GM23338 (cell line): ENCODE results near the gene ZACN. TPM values are rescaled to one million over a fixed set of nuclear protein-coding genes. Genes with fewer than 3 reads are reported as not detected.

Source experiments
- ATAC-seq: fragments of 200-7000 bp; cut with Tn5 transposase; 3 replicates; pipeline ENCODE4 v1.9.1; 2020
- DNase-seq: peaks from one replicate; pipeline ENCODE4 v3.0.0-alpha.2; 2015; ENCODE audit warnings: low spot score
- H2AFZ ChIP-seq: fragments of 200-600 bp; sonication (generic); 2 replicates; pipeline ENCODE4 v1.8.0; 2016; ENCODE audit warnings: antibody characterized with exemption, mild to moderate bottlenecking, moderate library complexity
- H3F3A ChIP-seq: fragments of 200-600 bp; sonication (generic); replicated peaks from 2 replicates; pipeline ENCODE4 v1.8.0; 2017; ENCODE audit warnings: antibody characterized with exemption, mixed run types, low read depth
- H3K27ac ChIP-seq: fragments of 200-600 bp; sonication (generic); 2 replicates; pipeline ENCODE4 v1.6.1; 2016; ENCODE audit warnings: low read depth
- H3K27me3 ChIP-seq: fragments of 200-600 bp; sonication (generic); 2 replicates; pipeline ENCODE4 v1.8.0; 2016; ENCODE audit warnings: mild to moderate bottlenecking, mixed run types, moderate library complexity; ENCODE audit not compliant: insufficient read depth
- H3K36me3 ChIP-seq: fragments of 200-600 bp; sonication (generic); 2 replicates; pipeline ENCODE4 v1.8.0; 2016; ENCODE audit warnings: mild to moderate bottlenecking; ENCODE audit not compliant: insufficient read depth
- H3K4me1 ChIP-seq: fragments of 200-600 bp; sonication (generic); 2 replicates; pipeline ENCODE4 v1.8.0; 2016; ENCODE audit warnings: mild to moderate bottlenecking, moderate library complexity; ENCODE audit not compliant: insufficient read depth
- H3K4me2 ChIP-seq: fragments of 200-600 bp; sonication (generic); 2 replicates; pipeline ENCODE4 v1.7.1; 2017; ENCODE audit warnings: mixed run types
- H3K4me3 ChIP-seq: fragments of 200-600 bp; sonication (generic); 2 replicates; pipeline ENCODE4 v1.6.1; 2016; ENCODE audit warnings: mixed run types
- H3K79me2 ChIP-seq: fragments of 200-600 bp; sonication (generic); replicated peaks from 2 replicates; pipeline ENCODE4 v1.8.0; 2017; ENCODE audit warnings: mild to moderate bottlenecking; ENCODE audit not compliant: insufficient read depth
- H3K9me2 ChIP-seq: fragments of 200-600 bp; sonication (generic); 2 replicates; pipeline ENCODE4 v1.8.0; 2017; ENCODE audit not compliant: insufficient read depth
- H4K20me1 ChIP-seq: fragments of 200-600 bp; sonication (generic); replicated peaks from 2 replicates; pipeline ENCODE4 v1.8.0; 2017; ENCODE audit warnings: mild to moderate bottlenecking; ENCODE audit not compliant: insufficient read depth
- H3K27ac Mint-ChIP-seq: 2 replicates; pipeline ENCODE4 v1.8.0; 2020; ENCODE audit warnings: inconsistent platforms, mild to moderate bottlenecking, moderate library complexity, mixed read lengths
- H3K27me3 Mint-ChIP-seq: 3 replicates; pipeline ENCODE4 v1.8.0; 2022; ENCODE audit warnings: low read depth, mild to moderate bottlenecking, moderate library complexity, mixed read lengths, inconsistent platforms; ENCODE audit not compliant: insufficient read depth, poor library complexity
- H3K36me3 Mint-ChIP-seq: 3 replicates; pipeline ENCODE4 v1.8.0; 2021; ENCODE audit warnings: low read depth, mild to moderate bottlenecking, inconsistent platforms, moderate library complexity, mixed read lengths
- H3K4me1 Mint-ChIP-seq: 3 replicates; pipeline ENCODE4 v1.8.0; 2020; ENCODE audit warnings: mild to moderate bottlenecking, inconsistent platforms, mixed read lengths
- H3K4me3 Mint-ChIP-seq: 3 replicates; pipeline ENCODE4 v1.8.0; 2021; ENCODE audit warnings: moderate library complexity, mild to moderate bottlenecking, inconsistent platforms, mixed read lengths
- H3K9me3 Mint-ChIP-seq: 3 replicates; pipeline ENCODE4 v1.8.0; 2020; ENCODE audit warnings: moderate library complexity, mild to moderate bottlenecking, inconsistent platforms, mixed read lengths
- EZH2 ChIP-seq: fragments of 200-600 bp; sonication (generic); IDR thresholded peaks from one replicate; pipeline ENCODE4 v1.8.0; 2017; ENCODE audit warnings: antibody characterized with exemption, mild to moderate bottlenecking, low read depth; ENCODE audit not compliant: unreplicated experiment
- EZH2phosphoT487 ChIP-seq: fragments of 200-600 bp; sonication (generic); IDR thresholded peaks from one replicate; pipeline ENCODE4 v1.8.1; 2018; ENCODE audit warnings: antibody characterized with exemption; ENCODE audit not compliant: unreplicated experiment
- POLR2AphosphoS5 ChIP-seq: IDR thresholded peaks from 2 replicates; pipeline ENCODE4 v1.6.1; 2016; ENCODE audit warnings: antibody characterized with exemption, low read depth
- STAT1 ChIP-seq: IDR thresholded peaks from one replicate; pipeline ENCODE4 v1.6.1; 2016; ENCODE audit warnings: antibody characterized with exemption; ENCODE audit not compliant: unreplicated experiment
- polyA plus RNA-seq: library from polyadenylated mRNA; unstranded; fragments of >200 nt; fragmentation: Nextera tagmentation; extraction: Ambion mirVana; gene quantifications from 2 replicates; pipeline ENCODE4 v1.2.1, GENCODE V29; 2016
- total RNA-seq: library from RNA; depleted of rRNA; stranded (reverse); fragments of >200 nt; shearing (Covaris generic); gene quantifications from 2 replicates; pipeline ENCODE4 v1.2.3, GENCODE V29; 2014
- TF ChIP-seq, protein P1 (sequence below): fragments of 250-450 bp; sonication (Bioruptor Pico); IDR thresholded peaks from 2 replicates; pipeline ENCODE4 v1.5.0; 2020; ENCODE audit warnings: mild to moderate bottlenecking, moderate library complexity
- TF ChIP-seq, protein P2 (sequence below), 2 experiments: fragments of 200-600 bp in 1 of 2; sonication (generic) in 1 of 2; conservative IDR thresholded peaks; 2 replicates each; pipeline versions ENCODE4 v1.5.1 to v1.6.1; 2016 to 2017; ENCODE audit warnings: antibody characterized with exemption in 2 of 2, low read depth in 2 of 2, mild to moderate bottlenecking in 2 of 2, moderate library complexity in 1 of 2
- TF ChIP-seq, protein P3 (sequence below): IDR thresholded peaks from 2 replicates; pipeline ENCODE4 v1.6.1; 2016; ENCODE audit warnings: antibody characterized with exemption
- TF ChIP-seq, protein P4 (sequence below): IDR thresholded peaks from one replicate; pipeline ENCODE4 v1.6.1; 2018; ENCODE audit warnings: antibody characterized with exemption; ENCODE audit not compliant: unreplicated experiment

Gene ZACN
- total and polyA plus RNA-seq, 2 experiments from 2014 or later = 0.47 TPM; not detected in 1

DNA sequence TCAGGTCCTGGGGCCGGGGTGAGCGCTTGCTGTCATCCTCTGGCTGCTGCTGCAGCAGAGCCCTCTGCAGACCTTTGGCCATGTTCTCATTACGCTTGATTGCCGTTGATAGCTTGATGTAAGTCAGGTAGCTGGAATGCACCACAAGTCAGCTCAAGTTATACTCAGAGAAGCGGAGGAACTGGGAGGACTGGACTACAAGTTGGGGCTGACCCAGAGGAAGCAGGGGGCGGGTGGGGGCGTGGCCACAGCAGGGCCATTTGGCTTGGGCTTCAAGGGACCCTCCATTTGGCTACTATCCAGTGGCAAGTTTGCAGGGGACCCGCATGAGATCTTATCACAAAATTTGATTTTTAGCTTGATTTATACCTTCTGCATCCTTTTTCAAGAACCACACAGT, 32.9 kb upstream of the ZACN start:
- Histone ChIP-seq H3K27me3 (no peaks in the 10 kb centered on the region), H3K36me3 (peaks cover 56% of the 10 kb centered on the region), H3K9me2 (no peaks in the 10 kb centered on the region), H3K4me2 (no peak overlapping the region), H3K4me3 (no peak overlapping the region), H3K4me1 (peaks cover 9% of the 10 kb centered on the region; the same call in 1 of the 2 replicates), H4K20me1 (peaks cover 6% of the 10 kb centered on the region), H2AFZ (no peak overlapping the region), H3K27ac (no peak overlapping the region), H3F3A (peaks cover 22% of the 10 kb centered on the region; the same call in 1 of the 2 replicates), H3K79me2 (0 out of 2 replicates have a peak, but pooled peaks cover under 1% of the 10 kb centered on the region)
- peaks cover 84% of the 10 kb centered on the region for H3K36me3 Mint-ChIP-seq
- no peak for ATAC-seq
- no peaks in the 10 kb centered on the region for H3K9me3 Mint-ChIP-seq
- H3K4me3 Mint-ChIP-seq = no peak overlapping the region
- DNase-seq = no peak
- peaks cover 3% of the 10 kb centered on the region for H3K27me3 Mint-ChIP-seq
- TF ChIP-seq EZH2phosphoT487 = no peak
- TF ChIP-seq, protein P1, sequence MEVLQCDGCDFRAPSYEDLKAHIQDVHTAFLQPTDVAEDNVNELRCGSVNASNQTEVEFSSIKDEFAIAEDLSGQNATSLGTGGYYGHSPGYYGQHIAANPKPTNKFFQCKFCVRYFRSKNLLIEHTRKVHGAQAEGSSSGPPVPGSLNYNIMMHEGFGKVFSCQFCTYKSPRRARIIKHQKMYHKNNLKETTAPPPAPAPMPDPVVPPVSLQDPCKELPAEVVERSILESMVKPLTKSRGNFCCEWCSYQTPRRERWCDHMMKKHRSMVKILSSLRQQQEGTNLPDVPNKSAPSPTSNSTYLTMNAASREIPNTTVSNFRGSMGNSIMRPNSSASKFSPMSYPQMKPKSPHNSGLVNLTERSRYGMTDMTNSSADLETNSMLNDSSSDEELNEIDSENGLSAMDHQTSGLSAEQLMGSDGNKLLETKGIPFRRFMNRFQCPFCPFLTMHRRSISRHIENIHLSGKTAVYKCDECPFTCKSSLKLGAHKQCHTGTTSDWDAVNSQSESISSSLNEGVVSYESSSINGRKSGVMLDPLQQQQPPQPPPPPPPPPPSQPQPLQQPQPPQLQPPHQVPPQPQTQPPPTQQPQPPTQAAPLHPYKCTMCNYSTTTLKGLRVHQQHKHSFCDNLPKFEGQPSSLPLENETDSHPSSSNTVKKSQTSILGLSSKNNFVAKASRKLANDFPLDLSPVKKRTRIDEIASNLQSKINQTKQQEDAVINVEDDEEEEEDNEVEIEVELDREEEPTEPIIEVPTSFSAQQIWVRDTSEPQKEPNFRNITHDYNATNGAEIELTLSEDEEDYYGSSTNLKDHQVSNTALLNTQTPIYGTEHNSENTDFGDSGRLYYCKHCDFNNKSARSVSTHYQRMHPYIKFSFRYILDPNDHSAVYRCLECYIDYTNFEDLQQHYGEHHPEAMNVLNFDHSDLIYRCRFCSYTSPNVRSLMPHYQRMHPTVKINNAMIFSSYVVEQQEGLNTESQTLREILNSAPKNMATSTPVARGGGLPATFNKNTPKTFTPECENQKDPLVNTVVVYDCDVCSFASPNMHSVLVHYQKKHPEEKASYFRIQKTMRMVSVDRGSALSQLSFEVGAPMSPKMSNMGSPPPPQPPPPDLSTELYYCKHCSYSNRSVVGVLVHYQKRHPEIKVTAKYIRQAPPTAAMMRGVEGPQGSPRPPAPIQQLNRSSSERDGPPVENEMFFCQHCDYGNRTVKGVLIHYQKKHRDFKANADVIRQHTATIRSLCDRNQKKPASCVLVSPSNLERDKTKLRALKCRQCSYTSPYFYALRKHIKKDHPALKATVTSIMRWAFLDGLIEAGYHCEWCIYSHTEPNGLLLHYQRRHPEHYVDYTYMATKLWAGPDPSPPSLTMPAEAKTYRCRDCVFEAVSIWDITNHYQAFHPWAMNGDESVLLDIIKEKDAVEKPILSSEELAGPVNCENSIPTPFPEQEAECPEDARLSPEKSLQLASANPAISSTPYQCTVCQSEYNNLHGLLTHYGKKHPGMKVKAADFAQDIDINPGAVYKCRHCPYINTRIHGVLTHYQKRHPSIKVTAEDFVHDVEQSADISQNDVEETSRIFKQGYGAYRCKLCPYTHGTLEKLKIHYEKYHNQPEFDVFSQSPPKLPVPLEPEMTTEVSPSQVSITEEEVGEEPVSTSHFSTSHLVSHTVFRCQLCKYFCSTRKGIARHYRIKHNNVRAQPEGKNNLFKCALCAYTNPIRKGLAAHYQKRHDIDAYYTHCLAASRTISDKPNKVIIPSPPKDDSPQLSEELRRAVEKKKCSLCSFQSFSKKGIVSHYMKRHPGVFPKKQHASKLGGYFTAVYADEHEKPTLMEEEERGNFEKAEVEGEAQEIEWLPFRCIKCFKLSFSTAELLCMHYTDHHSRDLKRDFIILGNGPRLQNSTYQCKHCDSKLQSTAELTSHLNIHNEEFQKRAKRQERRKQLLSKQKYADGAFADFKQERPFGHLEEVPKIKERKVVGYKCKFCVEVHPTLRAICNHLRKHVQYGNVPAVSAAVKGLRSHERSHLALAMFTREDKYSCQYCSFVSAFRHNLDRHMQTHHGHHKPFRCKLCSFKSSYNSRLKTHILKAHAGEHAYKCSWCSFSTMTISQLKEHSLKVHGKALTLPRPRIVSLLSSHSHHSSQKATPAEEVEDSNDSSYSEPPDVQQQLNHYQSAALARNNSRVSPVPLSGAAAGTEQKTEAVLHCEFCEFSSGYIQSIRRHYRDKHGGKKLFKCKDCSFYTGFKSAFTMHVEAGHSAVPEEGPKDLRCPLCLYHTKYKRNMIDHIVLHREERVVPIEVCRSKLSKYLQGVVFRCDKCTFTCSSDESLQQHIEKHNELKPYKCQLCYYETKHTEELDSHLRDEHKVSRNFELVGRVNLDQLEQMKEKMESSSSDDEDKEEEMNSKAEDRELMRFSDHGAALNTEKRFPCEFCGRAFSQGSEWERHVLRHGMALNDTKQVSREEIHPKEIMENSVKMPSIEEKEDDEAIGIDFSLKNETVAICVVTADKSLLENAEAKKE (CRISPR knock-in tag) = no peak
- no peak overlapping the region for H3K27ac Mint-ChIP-seq
- peaks cover 9% of the 10 kb centered on the region for H3K4me1 Mint-ChIP-seq

DNA sequence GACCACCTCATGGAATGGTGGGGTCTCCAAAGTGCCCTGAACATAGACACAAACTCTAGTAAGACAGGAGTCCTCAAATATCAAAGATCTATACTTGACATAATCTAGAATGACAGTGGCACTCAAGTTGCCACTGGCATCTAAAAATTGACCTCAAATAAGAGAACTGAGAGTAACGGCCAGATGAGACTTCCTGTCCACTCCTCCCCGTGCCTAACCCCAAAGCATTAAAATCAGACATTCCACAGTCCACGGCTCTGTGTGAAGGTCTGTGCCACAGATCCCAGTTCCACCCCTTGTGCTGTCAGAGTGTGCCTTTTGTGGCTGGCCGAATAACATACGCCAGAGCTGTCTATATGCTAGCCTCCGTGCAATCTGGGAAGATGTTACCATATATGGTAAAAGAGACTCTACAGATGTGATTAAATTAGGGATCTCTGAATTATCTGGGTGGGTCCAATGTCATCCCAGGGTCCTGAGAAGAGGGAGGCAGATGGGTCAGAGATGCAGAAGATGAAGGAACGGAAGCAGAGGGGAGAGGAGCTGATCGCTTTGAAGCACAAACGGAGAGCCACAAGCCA, 30.9 kb upstream of the ZACN start:
- Histone ChIP-seq H4K20me1 (peaks cover 10% of the 10 kb centered on the region), H3K27ac (peak overlapping the region; percentile 74), H3K36me3 (peaks cover 53% of the 10 kb centered on the region), H3K4me3 (no peak overlapping the region), H3K4me1 (peaks cover 9% of the 10 kb centered on the region; the same call in 1 of the 2 replicates), H2AFZ (no peak overlapping the region), H3K9me2 (no peaks in the 10 kb centered on the region), H3K4me2 (no peak overlapping the region), H3K79me2 (peaks cover 7% of the 10 kb centered on the region; the same call in 1 of the 2 replicates), H3F3A (peaks cover 21% of the 10 kb centered on the region; the same call in 1 of the 2 replicates), H3K27me3 (no peaks in the 10 kb centered on the region)
- peaks cover 75% of the 10 kb centered on the region for H3K36me3 Mint-ChIP-seq
- no peak overlapping the region for H3K4me3 Mint-ChIP-seq
- 0 out of 2 replicates have a peak overlapping the region, but pooled peaks have one; percentile 9 for H3K27ac Mint-ChIP-seq
- peaks cover 5% of the 10 kb centered on the region; the same call in 2 of the 3 replicates for H3K4me1 Mint-ChIP-seq
- DNase-seq = no peak
- TF ChIP-seq STAT1 = no peak
- no peak for TF ChIP-seq EZH2
- TF ChIP-seq POLR2AphosphoS5 = no peak
- no peak for TF ChIP-seq EZH2phosphoT487
- TF ChIP-seq, protein P2, sequence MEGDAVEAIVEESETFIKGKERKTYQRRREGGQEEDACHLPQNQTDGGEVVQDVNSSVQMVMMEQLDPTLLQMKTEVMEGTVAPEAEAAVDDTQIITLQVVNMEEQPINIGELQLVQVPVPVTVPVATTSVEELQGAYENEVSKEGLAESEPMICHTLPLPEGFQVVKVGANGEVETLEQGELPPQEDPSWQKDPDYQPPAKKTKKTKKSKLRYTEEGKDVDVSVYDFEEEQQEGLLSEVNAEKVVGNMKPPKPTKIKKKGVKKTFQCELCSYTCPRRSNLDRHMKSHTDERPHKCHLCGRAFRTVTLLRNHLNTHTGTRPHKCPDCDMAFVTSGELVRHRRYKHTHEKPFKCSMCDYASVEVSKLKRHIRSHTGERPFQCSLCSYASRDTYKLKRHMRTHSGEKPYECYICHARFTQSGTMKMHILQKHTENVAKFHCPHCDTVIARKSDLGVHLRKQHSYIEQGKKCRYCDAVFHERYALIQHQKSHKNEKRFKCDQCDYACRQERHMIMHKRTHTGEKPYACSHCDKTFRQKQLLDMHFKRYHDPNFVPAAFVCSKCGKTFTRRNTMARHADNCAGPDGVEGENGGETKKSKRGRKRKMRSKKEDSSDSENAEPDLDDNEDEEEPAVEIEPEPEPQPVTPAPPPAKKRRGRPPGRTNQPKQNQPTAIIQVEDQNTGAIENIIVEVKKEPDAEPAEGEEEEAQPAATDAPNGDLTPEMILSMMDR (conservative IDR thresholded peaks at IDR 0.05; ENCODE audit: low read depth in 2 of 2) = no peak
- TF ChIP-seq, protein P3, sequence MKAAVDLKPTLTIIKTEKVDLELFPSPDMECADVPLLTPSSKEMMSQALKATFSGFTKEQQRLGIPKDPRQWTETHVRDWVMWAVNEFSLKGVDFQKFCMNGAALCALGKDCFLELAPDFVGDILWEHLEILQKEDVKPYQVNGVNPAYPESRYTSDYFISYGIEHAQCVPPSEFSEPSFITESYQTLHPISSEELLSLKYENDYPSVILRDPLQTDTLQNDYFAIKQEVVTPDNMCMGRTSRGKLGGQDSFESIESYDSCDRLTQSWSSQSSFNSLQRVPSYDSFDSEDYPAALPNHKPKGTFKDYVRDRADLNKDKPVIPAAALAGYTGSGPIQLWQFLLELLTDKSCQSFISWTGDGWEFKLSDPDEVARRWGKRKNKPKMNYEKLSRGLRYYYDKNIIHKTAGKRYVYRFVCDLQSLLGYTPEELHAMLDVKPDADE = no peak
- TF ChIP-seq, protein P4, sequence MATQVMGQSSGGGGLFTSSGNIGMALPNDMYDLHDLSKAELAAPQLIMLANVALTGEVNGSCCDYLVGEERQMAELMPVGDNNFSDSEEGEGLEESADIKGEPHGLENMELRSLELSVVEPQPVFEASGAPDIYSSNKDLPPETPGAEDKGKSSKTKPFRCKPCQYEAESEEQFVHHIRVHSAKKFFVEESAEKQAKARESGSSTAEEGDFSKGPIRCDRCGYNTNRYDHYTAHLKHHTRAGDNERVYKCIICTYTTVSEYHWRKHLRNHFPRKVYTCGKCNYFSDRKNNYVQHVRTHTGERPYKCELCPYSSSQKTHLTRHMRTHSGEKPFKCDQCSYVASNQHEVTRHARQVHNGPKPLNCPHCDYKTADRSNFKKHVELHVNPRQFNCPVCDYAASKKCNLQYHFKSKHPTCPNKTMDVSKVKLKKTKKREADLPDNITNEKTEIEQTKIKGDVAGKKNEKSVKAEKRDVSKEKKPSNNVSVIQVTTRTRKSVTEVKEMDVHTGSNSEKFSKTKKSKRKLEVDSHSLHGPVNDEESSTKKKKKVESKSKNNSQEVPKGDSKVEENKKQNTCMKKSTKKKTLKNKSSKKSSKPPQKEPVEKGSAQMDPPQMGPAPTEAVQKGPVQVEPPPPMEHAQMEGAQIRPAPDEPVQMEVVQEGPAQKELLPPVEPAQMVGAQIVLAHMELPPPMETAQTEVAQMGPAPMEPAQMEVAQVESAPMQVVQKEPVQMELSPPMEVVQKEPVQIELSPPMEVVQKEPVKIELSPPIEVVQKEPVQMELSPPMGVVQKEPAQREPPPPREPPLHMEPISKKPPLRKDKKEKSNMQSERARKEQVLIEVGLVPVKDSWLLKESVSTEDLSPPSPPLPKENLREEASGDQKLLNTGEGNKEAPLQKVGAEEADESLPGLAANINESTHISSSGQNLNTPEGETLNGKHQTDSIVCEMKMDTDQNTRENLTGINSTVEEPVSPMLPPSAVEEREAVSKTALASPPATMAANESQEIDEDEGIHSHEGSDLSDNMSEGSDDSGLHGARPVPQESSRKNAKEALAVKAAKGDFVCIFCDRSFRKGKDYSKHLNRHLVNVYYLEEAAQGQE = no peak
- no peak for ATAC-seq
- H3K27me3 Mint-ChIP-seq = peaks cover 1% of the 10 kb centered on the region
- H3K9me3 Mint-ChIP-seq = no peaks in the 10 kb centered on the region
